Measurements from ENCODE around the gene OTOF.

DNA sequence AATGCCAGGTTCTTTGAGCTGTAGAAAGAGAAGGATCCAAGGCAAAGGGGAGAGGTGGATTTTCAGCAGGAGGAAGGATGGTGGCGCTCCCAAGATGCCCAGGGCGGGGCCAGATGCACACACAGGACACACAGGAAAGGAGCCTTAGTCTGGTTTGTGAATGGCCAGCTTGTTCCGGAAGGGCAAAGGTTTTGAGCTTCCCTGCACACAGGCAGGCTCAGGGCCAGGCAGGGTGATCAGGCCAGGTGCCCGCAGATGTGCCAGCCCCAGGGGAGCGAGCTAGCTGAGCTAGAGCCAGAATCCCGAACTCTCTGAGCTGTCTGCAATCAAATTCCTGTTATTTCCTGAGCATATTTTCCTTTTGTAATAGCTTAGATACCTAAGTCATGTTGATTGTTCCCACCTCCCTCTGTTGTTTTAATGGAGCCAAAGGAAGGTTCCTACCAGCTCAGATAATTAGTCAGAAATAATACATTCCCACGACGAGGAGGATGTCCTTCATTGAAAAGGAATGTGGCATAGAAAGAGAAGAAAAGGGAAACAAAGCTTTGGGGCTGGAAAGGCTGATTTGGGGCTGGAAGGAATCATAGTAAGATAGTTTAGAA, 13.7 kb upstream of the OTOF start:
- no peak for TF ChIP-seq GATA1 (IDR thresholded peaks at IDR 0.05; ENCODE audit: low read depth, low read length)
- no peak for TF ChIP-seq POLR2A (IDR thresholded peaks at IDR 0.05; ENCODE audit: low read length)
